Adipocyte (in vitro differentiated cells): ENCODE data around the gene KIF17.

Experiments
- DNase-seq: peaks from one replicate; pipeline ENCODE4 v3.0.0-alpha.2; 2015; ENCODE audit warnings: low read depth
- H3K27me3 ChIP-seq: replicated peaks from 2 replicates; pipeline ENCODE4 v1.7.0; 2013; ENCODE audit warnings: mild to moderate bottlenecking, low read length, moderate library complexity; ENCODE audit not compliant: control insufficient read depth, insufficient read depth
- H3K36me3 ChIP-seq: 2 replicates; pipeline ENCODE4 v1.7.0; 2013; ENCODE audit warnings: low read length, mild to moderate bottlenecking, moderate library complexity; ENCODE audit not compliant: control insufficient read depth, insufficient read depth, severe bottlenecking
- H3K4me1 ChIP-seq: 2 replicates; pipeline ENCODE4 v1.7.0; 2013; ENCODE audit warnings: mild to moderate bottlenecking, low read length, moderate library complexity; ENCODE audit not compliant: control insufficient read depth, insufficient read depth
- H3K4me3 ChIP-seq: 2 replicates; pipeline ENCODE4 v1.7.0; 2013; ENCODE audit warnings: mild to moderate bottlenecking, low read length, moderate library complexity
- H3K9ac ChIP-seq: 2 replicates; pipeline ENCODE4 v1.7.0; 2013; ENCODE audit warnings: mild to moderate bottlenecking, low read length, moderate library complexity
- H3K9me3 ChIP-seq: 2 replicates; pipeline ENCODE4 v1.7.0; 2013; ENCODE audit warnings: mild to moderate bottlenecking, low read length, moderate library complexity; ENCODE audit not compliant: control insufficient read depth

KIF17 gene

DNA sequence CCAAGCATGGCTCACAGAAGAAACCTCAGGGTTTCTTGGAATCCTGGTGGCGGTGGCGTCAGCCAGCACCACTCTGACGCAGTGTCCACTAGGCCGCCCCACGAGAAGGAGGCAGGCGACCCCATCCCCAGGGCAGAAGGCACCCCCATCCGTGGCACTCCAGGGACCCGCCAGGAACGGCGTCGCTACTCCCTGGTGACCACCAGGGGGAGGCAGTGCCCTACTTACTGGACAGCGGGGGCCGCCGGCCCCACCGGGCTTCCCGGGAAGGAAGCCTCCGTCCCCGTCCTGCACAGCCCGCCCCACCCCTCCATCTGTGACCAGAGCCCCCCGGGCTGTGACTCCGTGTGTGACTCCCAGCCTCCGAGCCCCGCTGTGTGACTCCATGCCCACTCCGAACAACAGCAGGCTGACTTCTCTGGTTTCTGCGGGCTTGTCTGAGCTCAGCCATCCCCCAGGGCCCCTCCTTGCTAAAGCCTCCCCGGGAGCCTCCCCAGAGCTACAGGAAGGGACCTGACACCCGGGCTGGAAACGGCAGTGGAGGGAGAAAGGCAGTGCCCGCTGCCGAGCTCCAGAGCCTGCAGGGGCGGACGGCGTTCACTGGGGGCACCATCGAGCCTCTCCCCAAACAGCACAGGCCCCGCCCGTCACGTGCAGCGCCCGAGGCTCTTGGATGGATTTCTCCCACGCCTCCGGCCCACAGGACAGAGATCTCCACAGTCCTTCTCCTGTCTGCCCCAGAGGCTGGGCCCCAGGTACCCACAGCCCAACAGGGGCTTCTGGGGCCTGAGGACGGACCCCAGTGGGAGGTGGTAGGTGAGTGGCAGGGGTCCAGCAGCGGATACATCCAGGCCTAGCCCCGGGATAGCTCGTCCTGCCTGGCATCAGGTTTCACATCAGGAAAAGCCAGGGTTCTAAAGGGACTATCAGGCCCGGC, 21.1 kb downstream of the KIF17 start:
- peak overlapping the region; percentile 84 for H3K4me3 ChIP-seq
- peaks cover 14% of the 10 kb centered on the region for H3K4me1 ChIP-seq
- DNase-seq = peak; percentile 96
- H3K36me3 ChIP-seq = no peaks in the 10 kb centered on the region
- H3K9ac ChIP-seq = peak overlapping the region; percentile 91
- H3K27me3 ChIP-seq = peaks cover 9% of the 10 kb centered on the region
- no peaks in the 10 kb centered on the region for H3K9me3 ChIP-seq

DNA sequence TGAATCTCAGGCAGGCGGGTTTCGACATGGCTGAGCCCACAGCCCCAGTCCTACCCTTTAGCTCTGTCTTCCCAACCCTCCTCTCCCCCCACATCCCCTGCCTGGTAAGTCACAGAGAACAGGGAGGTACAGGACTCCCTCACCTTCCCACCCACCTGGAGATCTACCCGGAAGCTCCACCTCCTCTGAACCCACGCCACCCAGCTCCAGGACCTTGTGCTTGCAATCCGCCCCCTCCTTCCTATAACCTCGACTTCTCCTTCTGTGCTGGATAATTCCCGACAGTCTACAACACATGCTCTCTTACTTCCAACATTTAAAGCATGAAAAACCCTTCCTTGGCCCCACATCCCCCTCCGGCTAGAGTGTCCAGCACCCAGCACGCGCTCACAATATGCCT, 22.3 kb downstream of the KIF17 start:
- no peaks in the 10 kb centered on the region for H3K9me3 ChIP-seq
- H3K36me3 ChIP-seq = no peaks in the 10 kb centered on the region
- no peak overlapping the region for H3K9ac ChIP-seq
- no peak for DNase-seq
- peaks cover 9% of the 10 kb centered on the region for H3K27me3 ChIP-seq
- peaks cover 14% of the 10 kb centered on the region for H3K4me1 ChIP-seq
- H3K4me3 ChIP-seq = no peak overlapping the region

DNA sequence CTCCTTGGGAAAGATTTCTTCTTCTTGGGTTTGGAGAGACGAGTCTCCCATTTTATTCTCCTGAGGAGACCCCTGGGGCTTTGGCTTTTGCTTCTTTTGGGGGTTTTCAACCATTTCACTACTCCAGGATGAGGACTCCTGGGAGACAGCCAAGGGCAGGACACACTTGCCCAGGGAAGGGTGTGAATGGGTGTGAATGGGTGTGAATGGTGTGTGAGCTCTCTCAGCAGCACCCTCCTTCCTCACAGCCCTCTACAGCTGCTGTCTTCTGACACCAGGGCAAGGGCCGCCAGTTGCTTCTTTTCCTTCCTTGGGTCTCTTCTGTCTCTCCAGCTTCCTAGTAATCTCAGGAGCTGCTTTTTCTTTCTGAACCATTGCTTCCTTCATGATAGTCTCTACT, 24.2 kb downstream of the KIF17 start:
- Histone ChIP-seq H3K36me3 (no peaks in the 10 kb centered on the region), H3K27me3 (peaks cover 9% of the 10 kb centered on the region), H3K9ac (no peak overlapping the region), H3K4me1 (peaks cover 13% of the 10 kb centered on the region), H3K4me3 (no peak overlapping the region), H3K9me3 (no peaks in the 10 kb centered on the region)
- DNase-seq = no peak

DNA sequence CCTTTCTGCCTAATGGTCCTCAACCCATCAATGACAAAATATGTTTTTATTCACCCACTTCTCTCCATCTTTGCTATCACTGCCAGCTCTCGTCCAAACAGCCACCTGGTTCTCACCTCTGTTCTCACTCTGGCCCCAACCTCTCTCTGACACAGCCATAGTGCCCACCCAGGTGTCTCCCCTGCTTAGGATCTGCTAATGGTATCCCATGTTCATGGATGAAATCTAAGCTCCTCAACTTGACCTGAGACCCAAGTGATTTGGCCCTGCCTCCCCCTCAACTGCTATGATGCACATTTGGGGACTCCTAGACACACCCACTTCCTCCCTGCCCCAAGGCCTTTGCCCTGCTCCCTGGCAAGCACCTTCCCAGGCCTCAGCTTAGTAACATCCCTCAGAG, 25.9 kb downstream of the KIF17 start:
- H3K36me3 ChIP-seq = no peaks in the 10 kb centered on the region

DNA sequence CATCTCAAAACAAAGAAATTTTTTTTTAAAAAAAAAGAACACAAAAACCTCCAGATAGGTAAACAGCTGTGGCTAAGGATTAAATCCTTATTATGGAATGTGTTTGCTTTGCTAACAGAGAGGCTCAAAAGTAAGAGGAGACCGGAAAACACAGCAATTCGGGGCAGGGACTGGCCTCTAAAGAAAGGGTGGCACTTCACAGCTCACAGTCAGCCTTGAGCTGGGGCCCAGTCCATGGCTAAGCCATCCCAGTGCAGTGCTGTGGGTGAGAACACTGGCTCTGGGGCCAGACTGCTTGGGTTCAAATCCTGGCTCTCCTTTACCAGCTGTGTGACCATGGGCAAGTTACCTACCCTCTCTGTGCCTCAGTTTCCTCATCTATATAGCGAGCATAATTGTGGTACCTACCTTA, 28.2 kb downstream of the KIF17 start:
- no peak for DNase-seq
- Histone ChIP-seq H3K9me3 (no peaks in the 10 kb centered on the region), H3K4me1 (no peaks in the 10 kb centered on the region), H3K4me3 (no peak overlapping the region), H3K9ac (no peak overlapping the region), H3K36me3 (no peaks in the 10 kb centered on the region), H3K27me3 (peaks cover 7% of the 10 kb centered on the region)

More for the DNA sequence above, 25.9 kb downstream of the KIF17 start:
- Histone ChIP-seq H3K4me1 (peaks cover under 1% of the 10 kb centered on the region), H3K9me3 (no peaks in the 10 kb centered on the region), H3K4me3 (no peak overlapping the region), H3K27me3 (peaks cover 9% of the 10 kb centered on the region), H3K9ac (no peak overlapping the region)
- DNase-seq = no peak

DNA sequence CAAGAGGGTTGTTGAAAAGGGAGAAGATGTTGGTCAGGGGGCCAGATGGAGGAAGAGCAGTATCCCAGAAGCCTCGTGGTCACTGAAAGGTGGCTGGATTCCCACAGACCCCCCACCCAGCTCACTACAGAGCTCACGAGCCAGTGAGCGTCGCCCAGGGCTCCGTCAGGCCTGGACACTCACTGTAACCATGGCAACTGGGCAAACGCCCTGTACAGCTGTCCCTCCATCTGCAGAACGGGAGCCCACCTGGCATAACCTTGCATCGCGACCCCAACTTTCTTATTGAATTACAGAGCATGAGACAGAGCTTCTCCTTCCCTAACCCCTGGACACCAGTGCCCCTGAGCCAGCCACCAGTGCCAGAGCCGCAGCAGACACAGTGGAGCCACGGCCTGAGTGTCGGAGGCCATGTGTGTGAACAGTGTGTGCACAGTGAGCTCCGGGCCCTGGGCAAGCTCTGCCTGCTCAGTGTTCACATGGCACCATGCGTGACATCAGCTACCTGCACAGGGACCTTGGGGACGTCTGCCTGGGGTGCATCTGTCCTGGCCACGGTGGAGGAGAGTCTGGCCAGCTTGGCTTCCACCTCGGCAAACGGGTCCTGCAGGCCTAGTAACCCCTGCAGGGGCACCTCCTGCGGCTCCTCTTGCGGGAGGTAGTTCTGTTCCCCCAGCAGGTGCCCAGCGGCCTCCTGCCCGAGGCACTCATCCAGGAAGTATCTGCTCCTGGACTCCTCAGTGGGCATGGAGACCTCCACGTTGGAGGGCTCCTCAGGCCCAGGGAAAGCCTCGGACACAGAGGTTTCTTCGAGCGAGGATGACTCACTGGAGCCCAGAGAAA, 30.7 kb downstream of the KIF17 start:
- Histone ChIP-seq H3K9ac (no peak overlapping the region), H3K4me3 (no peak overlapping the region), H3K36me3 (no peaks in the 10 kb centered on the region), H3K27me3 (peaks cover 7% of the 10 kb centered on the region), H3K9me3 (no peaks in the 10 kb centered on the region), H3K4me1 (no peaks in the 10 kb centered on the region)
- DNase-seq = no peak

DNA sequence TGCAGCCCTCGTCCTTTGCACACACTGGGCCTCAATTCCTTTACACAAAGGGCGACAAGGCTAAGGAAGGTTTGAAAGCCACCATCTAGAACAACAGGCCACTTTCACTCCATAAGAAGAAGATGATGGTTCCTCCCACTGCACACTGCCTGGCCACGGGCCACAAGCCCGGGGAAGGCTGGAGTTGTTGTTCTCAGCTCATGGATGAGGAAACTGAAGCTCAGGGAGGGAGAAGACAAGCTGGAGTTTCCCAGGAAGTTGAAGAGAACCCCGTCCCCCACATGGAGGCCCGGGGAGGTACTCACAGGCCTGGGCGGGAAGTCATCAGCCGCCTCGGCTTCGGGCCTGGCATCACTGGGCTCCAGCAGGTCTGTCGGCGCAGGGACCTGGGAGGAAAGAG, 32.1 kb downstream of the KIF17 start:
- Histone ChIP-seq H3K9me3 (no peaks in the 10 kb centered on the region), H3K4me3 (no peak overlapping the region), H3K9ac (no peak overlapping the region), H3K36me3 (no peaks in the 10 kb centered on the region), H3K4me1 (no peaks in the 10 kb centered on the region), H3K27me3 (peaks cover 7% of the 10 kb centered on the region)
- no peak for DNase-seq

DNA sequence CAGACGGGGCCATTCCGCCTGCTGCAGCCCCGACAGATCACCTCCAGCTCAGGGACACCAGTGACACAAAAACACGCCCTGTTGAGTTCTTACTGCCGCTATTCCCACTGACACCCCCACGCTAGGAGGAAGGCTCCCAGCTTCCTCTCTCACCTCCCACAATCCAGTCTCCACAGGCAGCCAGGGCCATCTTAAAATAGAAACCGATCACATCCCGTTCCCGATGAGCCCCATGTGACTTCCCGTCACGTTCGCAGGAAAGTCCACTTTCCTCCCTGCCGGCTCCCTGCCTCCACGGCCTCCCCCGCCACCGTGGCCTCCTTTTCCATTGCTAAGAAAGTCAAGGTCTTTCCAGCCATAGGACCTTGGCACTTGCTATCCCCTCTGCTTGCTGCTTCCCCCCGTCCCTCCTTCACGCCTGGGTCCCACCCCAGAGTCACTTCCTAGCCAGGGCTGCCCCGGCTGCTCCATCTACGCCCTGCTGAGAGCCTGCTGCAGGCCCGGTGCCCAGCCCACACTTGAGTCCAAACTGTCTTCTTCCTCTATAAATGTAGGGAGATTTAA, 32.6 kb downstream of the KIF17 start:
- Histone ChIP-seq H3K9ac (no peak overlapping the region), H3K4me3 (no peak overlapping the region), H3K4me1 (no peaks in the 10 kb centered on the region), H3K9me3 (no peaks in the 10 kb centered on the region), H3K36me3 (no peaks in the 10 kb centered on the region), H3K27me3 (peaks cover 7% of the 10 kb centered on the region)
- no peak for DNase-seq

DNA sequence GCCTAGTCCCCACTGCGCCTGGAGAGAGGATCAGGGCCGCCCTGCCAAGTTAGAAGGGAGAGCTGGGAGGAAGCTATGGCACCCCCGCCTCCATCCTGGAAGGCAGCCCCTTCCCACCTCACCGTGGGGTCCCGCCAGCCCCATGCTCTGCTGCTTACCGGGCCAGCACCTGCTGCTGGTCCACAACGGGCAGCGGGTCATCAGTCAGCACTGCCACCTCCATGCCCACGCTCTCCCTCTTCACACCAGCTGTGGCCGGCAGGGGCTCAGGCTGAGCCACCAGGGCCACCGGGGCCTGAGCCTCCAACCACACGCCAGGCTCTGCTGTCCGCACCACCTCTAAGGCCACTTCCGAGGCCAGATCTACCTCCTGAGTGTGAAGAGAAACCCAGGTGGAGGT, 33.2 kb downstream of the KIF17 start:
- Histone ChIP-seq H3K36me3 (no peaks in the 10 kb centered on the region), H3K9me3 (no peaks in the 10 kb centered on the region), H3K4me1 (no peaks in the 10 kb centered on the region), H3K9ac (no peak overlapping the region), H3K27me3 (peaks cover 7% of the 10 kb centered on the region), H3K4me3 (no peak overlapping the region)
- DNase-seq = no peak

DNA sequence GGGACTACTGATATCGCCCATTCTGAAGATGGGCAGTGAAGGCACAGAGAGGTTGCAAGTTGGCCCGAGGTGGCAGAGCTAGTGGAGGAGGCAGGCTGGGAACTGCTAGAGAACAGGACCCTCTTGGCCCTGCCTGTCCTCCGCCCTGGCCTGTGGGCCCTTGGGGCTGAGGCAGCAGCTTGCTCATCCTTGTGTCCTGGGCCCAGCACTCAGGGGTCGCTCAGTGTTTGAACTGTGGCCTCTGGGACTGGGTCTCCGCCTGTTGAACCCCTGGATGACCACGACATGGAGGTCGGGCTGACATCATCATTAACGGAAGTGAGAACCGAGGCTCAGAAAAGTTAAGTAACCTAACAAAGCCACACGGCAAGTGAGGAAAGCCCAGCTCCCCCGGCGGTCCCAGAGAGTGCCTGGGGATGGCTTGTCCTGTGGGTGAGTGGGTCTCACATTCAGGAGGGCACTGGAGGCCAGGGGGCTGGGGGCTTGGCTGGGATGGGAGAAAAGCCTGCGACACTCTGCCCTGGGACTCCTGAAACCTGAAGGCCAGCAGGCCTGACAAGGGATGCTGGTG, 33.7 kb downstream of the KIF17 start:
- H3K9ac ChIP-seq = no peak overlapping the region

DNA sequence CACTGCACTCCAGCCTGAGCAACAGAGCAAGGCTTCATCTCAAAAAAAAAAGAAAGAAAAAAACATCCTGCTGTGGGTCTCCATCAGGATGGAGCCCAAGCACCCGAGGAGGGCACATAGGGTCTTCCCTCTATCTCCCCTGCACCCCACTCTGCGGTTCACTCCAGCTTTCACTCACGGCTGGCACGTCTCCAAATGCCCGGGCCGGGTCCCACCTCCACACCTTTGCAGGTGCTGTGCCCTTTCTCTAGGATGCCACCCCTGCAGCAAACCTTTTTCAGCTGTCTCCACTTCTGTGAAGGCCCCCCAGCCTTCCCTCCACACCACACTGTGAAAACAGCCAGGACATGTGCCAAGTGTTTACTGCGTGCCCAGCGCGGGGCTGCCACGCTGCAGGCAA, 34.2 kb downstream of the KIF17 start:
- DNase-seq = no peak
- Histone ChIP-seq H3K36me3 (no peaks in the 10 kb centered on the region), H3K9me3 (no peaks in the 10 kb centered on the region), H3K4me3 (no peak overlapping the region), H3K27me3 (peaks cover 10% of the 10 kb centered on the region), H3K9ac (no peak overlapping the region), H3K4me1 (no peaks in the 10 kb centered on the region)

More for the DNA sequence above, 33.7 kb downstream of the KIF17 start:
- no peaks in the 10 kb centered on the region for H3K4me1 ChIP-seq
- DNase-seq = no peak
- H3K4me3 ChIP-seq = no peak overlapping the region
- H3K9me3 ChIP-seq = no peaks in the 10 kb centered on the region
- H3K36me3 ChIP-seq = no peaks in the 10 kb centered on the region
- peaks cover 10% of the 10 kb centered on the region for H3K27me3 ChIP-seq
